OCI-LY3 (cell line): ENCODE measurements around the gene KRTAP5-5.

Experiments used
- EZH2phosphoT487 ChIP-seq: fragments of 200-600 bp; shearing (Covaris generic); IDR thresholded peaks from 2 replicates; pipeline ENCODE4 v1.6.1; 2018; ENCODE audit warnings: antibody characterized with exemption, mixed run types, low read depth
- TF ChIP-seq, protein P1 (sequence below): fragments of 200-600, 300-600 bp; sonication (generic); IDR thresholded peaks from 2 replicates; pipeline ENCODE4 v1.5.1; 2014; ENCODE audit warnings: antibody characterized with exemption, low read length, low read depth

DNA sequence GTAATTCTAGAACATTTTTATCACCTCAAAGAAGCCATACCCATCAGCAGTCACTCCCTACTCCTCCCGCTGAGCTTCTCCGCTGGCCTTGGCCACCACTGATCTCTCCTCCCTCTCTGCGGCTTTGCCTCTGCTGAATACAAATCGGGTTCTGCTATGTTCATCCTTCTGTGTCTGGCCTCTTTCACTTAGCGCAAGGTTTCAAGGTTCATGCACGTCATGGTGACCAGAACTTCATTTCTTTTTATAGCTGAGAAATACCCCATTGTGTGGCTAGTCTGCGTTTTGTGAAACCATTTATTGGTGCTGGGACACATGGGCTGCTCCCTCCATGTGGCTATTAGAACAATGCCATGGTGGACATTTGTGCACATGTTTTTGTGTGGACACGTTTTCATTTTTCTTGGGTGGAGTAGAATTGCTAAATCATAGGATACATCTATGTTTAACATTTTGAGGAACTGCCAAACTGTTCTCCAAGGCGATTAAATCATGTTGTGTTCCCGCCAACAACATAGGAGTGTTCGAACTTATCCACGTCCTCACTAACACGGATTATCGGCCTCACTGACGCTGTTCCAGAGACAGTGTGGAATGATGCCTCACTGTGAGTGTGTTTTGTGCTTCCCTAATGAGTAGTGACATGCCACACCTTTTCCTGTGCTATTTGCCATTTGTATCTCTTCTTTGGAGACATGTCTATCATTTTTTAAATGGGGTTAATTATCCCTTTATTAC lies 43.2 kb downstream of the KRTAP5-5 start:
- TF ChIP-seq, protein P1, sequence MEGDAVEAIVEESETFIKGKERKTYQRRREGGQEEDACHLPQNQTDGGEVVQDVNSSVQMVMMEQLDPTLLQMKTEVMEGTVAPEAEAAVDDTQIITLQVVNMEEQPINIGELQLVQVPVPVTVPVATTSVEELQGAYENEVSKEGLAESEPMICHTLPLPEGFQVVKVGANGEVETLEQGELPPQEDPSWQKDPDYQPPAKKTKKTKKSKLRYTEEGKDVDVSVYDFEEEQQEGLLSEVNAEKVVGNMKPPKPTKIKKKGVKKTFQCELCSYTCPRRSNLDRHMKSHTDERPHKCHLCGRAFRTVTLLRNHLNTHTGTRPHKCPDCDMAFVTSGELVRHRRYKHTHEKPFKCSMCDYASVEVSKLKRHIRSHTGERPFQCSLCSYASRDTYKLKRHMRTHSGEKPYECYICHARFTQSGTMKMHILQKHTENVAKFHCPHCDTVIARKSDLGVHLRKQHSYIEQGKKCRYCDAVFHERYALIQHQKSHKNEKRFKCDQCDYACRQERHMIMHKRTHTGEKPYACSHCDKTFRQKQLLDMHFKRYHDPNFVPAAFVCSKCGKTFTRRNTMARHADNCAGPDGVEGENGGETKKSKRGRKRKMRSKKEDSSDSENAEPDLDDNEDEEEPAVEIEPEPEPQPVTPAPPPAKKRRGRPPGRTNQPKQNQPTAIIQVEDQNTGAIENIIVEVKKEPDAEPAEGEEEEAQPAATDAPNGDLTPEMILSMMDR: no peak
- no peak for TF ChIP-seq EZH2phosphoT487
